ENCODE measurements around the gene ATP8B1. TPM values are rescaled to one million over a fixed set of nuclear protein-coding genes. Genes with fewer than 3 reads are reported as not detected.
A peak's percentile ranks its signal among the peaks of the same experiment; 100 is the strongest.
"Not testable (repeated sequence)": the region's sequence is repeated elsewhere in the genome, so short reads cannot be mapped to it uniquely, and the experiment has no call there.

Gene ATP8B1
- polyA plus RNA-seq (2013, experiment 1 of 2; ENCODE audit: insufficient read length), result 60.6 TPM
- polyA plus RNA-seq (2013, experiment 2 of 2; ENCODE audit: insufficient read length), result 88.8 TPM

DNA sequence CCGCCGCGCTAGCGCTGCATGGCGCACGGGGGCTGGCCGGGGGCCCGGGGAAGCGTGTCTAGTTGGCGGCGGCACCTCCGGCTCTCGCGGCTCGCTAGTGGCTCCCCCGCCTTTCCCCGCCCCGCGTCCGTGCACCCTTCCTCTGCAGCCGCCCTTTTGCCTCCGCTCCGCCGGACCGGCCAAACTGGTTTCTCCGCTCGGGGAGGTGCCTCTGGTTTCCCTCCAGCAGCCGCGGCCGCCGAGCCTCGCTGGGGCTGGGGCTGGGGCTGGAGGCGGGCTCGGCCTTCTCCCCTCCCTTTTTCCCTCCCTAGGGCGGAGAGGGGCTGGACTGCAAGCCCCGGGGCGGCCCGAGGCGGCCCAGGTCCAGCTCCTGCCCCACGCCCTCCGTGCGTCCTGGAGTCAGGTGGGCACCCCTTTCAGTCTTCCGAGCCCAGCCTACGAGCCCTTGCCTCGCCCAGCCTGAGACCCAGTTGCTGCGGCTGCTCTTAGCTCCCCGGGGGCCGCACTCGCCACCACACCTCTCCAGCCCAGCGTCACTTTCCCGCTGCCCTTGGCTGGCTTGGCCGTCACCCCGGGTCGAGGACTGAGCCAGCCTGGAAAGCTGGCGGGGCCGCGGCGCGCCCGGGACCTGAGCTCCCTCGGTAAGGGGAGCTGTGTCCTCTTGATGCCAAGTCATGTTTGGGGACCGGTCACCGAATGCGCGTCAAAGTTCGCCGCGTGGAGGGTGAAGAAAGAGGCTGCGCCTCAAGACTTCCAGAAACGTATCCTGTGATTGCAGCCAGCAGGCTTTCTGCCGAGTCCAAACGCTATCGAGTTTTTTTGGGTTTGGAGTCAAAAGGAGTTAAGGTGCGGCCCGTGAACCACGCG is at the start of gene ATP8B1:
Gene ATP8B1, minus strand, starts transcription at position 213 of the 867 bp plus-strand sequence. CDS start 71,508 bp downstream, outside the sequence.
- peak; percentile 84 for DNase-seq

DNA sequence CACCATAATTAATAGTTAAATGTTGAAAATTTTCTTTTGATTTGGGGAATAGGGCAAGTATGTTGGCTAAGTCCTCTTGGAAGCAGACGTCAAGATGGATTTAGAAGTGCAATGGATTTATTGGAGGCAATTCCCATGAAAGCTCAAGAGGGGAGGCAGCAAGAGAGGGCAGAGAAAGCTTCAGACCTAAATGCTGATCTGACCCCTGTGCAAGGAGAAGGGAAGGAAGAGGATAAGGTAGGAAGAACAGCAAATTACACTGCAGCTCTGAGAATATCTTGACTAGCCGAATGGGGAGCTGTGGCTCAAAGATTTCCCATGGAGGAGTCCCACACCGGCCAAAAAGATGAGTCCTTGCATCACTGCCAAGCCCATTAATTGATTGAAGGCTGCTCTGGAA is 46.9 kb upstream of the ATP8B1 start:
- DNase-seq, result no peak

DNA sequence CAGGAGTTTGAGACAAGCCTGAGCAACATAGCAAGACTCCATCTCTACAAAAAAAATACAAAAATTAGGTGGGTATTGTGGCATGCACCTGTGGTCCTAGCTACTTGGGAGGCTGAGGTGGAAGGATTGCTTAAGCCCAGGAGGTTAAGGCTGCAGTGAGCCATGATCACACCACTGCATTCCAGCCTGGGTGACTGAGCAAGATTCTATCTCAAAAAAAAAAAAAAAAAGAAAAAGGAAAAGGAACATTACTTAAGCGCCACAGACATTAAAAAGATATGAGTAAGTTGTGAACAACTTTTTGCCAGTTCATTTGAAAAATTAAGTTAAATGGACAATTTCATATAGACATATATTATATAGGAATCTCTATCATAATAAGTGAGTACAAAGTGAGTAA is 45.3 kb upstream of the ATP8B1 start:
- DNase-seq, result peak; percentile 39

DNA sequence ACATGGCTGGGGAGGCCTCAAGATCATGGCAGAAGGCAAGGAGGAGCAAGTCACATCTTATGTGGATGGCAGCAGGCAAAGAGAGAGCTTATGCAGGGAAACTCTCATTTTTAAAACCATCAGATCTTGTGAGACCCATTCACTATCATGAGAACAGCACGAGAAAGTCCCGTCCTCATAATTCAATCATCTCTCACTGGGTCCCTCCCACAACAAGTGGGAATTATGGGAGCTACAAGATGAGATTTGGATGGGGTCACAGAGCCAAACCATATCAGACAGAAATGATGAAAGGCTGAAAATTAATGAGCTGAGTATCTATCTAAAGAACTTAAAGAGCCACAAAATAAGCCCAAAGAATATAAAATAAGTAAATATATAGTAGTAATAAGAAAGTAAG is 44.3 kb upstream of the ATP8B1 start:
- DNase-seq, result not testable (repeated sequence)

DNA sequence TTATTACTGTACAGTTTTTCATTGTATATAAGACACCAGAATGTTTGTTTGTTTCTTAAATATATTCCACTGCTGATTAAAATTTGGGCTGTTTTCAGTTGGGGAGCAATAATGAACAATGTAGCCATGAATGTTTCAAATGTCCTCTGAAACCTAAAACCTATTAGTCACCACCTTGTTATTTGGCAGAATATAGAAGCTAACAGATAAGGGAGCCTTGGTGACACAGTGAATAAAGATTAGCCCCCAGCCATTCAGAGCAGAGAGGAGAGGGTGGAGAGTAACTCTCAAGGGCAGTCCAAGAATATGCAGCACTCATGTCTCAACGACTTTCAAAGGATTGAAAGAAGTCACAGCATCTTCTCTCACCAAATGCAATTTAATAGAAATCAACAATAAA is 43.1 kb upstream of the ATP8B1 start:
- DNase-seq, result peak; percentile 89

DNA sequence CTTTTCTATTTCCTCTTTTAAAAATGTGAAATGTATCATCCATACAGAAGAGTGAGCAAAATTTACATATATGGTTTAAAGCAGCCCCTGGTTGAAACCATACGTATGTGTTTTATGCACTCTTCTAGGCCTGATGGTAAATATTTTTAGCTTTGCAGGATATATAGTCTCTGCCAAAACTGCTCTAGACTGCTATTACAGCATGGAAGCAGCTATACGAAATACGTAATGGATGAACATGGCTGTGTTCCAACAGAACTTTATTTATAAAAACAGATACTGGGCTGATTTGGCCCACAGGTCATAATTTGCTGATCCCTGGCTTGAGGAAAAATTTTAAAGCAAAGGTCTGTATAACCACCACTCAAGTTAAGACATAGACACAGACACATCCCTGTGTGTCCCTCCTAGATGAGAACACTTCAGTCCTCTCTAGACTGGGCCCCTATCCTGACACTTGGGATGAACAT is 42.5 kb upstream of the ATP8B1 start:
- no peak for DNase-seq

DNA sequence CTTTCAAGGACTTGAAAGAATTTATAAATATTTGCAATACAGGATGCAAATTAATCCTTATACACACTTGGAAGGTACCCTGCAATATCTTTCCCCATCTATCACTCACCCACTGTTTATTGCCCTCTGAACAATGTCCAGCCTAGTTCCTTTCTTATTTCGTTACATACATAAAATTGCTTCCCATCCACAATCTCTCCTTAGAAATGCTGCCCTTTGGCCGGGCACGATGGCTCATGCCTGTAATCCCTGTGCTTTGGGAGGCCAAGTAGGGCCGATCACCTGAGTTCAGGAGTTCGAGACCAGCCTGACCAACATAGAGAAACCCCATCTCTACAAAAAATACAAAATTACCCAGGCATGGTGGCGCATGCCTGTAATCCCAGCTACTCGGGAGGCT is 41.2 kb upstream of the ATP8B1 start:
- no peak for DNase-seq

DNA sequence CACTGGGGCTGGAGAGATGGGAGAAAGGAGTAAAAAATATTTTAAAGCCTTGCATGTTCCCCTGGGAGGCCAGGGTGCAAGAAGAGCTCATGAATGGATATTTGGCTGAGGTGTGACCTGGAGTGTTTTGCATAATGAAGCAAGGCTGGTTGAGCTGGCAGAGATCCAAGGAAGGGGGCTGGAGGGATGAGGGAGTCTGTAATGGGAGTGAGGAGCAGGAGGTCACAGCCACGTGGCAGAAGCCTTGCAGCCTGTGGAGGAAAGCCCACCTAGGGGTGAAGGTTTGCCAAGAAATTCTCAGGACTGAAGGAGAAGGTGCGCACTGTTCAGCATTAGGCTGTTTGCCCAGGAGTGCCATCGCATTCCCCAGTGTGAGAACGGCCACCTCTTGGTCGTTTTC is 40.3 kb upstream of the ATP8B1 start:
- no peak for DNase-seq

DNA sequence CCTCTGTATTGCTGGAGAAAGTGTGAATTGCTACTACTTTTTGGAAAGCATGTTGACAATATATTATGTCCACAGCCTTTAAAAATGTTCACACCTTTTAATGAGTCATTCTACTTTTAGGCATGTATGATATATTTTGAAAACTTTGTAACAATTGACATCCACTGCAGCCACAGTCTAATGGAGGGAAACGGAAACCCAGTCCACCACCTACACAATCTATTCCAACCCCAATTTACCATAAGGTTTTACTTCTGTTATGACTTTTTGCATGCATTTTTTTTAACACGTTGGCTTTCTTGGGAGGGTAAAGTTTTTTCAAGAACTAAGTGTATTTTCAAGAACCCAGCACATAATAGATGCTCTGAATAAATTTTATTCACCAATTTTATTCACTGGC is 38.5 kb upstream of the ATP8B1 start:
- DNase-seq, result no peak

DNA sequence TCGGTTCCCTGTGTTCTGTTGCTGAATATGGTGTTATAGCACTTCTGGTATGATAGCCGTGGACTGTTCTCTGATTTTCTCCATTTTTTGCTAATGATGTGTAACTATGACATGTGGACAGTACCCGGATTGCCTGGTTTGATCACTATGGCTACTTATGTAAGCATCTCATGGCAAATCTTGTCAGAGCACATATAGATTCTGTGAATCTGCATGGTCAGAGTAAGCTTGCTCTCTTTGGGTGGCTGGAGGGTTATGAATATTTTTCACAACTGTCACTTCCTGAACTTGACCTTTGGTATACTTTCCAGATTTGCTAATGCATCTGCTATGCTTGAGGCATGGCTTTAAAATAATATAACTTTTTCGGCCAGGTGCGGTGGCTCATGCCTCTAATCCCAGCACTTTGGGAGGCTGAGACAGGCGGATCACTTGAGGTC is 36.8 kb upstream of the ATP8B1 start:
- DNase-seq, result peak; percentile 95

DNA sequence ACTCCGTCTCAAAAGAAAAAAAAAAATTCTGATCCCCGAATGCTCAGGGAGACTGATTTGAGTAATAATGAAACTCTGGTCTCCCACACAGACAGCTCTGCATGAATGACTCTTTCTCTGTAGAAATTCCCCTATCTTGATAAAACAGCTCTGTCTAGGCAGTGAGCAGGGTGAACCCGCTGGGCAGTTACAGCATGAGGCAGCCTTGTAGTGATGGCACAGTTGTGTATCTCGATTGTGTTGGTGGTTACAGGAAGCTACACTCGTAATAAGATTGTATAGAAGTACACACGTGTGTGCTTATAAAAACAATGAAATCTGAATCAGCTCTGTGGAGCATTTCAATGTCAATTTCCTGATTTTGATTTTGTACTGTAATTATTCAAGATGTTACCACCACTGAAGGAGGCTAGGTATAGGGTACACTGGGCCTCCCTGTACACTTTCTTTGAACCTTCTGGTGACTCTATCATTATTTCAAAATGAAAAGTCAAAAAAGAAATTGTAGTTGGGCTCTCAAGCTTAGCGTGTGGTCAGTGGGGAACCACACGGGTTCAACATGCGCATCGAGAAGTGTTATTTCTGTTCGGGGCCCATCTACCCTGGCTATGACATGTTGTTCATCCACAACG is 34.9 kb upstream of the ATP8B1 start:
- no peak for DNase-seq

DNA sequence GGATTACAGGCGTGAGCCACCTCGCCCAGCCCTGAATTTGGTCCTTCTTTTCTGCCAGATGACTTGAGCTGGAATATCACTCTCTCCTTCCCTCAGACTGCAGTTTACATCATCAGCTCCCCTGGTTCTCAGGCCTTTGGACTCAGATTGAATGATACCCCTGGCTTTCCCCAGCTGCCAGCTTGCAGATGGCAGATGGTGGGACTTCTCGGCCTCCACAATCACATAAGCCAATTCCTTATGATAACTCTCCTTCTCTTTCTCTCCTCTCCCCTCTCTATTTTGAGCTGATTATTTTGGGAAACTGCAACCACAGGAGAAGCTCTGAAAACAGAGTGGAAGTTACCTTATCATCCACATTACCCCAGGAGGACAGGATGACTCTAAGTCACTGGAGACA is 33.4 kb upstream of the ATP8B1 start:
- no peak for DNase-seq

DNA sequence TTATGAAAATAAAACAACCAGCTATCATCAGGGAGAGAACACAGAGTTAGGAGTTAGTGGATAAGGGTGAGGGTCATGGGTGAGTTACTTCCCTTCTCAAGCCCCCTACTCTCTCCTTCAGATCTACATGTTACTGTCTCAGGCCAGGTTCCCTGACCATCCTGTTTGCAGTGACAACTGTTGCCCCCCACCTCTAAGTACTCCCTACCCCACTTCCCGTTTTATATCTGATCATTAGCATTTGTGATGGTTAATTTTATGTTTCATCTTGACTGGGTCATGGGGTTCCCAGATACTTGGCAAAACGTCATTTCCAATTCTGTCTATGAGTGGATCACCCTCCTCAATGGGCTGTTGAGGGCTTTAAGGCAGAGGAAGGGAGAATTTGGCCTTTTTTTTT is 32.8 kb upstream of the ATP8B1 start:
- no peak for DNase-seq

DNA sequence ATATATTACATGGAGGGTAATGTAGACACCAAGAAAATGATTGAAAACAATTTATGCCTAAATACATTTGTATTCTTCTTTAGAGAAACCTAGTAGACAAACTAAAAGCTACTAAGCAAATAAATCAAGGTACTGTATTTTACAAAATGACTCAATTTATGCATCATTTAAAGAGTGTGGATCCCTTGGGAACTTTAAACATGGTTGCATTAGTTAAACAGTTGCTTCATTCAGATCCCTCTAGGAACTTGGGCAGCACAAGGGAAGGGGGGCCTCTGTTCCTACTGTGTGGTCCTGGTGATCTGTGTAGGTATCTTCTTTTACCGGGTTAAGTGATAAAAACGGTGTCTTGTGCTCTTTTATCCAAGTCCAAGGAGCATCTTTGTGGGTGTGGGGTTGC is 31.5 kb upstream of the ATP8B1 start:
- no peak for DNase-seq

DNA sequence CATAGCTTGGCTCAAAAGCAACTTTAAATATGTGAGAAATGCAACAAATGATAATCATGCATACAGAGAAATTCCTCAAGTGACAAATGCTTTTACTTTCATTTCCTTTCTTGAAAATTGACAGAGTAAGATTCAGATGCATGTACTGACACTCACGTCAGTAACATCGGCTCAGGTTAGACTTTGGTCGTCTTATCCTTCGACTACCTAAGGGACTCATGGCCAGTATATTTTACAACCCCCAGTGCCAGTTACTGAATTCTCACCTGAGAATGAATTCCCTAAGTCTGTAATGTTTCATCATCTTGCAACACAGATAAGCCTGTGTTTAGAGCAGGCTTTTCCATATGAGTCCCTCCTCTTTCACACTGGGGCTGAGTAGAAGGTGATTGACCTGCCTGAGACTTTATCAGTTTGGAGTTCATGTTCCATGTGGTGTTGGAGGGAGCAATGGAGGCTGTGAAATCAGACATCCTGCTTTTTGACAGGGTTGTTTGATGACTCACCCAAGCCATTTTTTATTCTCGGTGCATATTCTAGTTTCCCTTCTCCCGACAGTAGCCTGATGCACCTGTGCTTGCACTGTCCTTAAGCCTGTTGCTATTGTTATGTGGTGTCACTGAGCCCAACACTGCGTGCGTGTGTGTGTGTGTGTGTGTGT is 30.5 kb upstream of the ATP8B1 start:
- DNase-seq, result peak; percentile 65

DNA sequence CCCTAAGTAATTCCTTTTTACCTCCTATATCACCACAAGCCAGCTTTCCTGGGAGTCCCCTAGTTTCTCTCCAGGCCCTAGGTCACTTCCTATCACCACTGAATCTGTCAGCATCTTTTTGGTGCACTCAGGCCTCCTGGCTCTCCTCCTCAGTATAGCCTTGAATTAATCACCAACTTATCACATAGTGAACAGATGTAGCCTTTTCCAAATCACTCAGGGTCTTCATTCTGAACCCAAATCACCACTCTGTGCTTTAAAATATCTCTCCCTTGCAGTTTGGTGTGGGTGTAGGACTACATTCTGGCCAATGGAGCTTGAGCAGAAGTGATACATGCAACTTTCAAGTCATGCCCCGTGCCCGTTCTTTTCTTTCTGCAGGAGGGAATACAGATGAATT is 29.6 kb upstream of the ATP8B1 start:
- DNase-seq, result no peak

DNA sequence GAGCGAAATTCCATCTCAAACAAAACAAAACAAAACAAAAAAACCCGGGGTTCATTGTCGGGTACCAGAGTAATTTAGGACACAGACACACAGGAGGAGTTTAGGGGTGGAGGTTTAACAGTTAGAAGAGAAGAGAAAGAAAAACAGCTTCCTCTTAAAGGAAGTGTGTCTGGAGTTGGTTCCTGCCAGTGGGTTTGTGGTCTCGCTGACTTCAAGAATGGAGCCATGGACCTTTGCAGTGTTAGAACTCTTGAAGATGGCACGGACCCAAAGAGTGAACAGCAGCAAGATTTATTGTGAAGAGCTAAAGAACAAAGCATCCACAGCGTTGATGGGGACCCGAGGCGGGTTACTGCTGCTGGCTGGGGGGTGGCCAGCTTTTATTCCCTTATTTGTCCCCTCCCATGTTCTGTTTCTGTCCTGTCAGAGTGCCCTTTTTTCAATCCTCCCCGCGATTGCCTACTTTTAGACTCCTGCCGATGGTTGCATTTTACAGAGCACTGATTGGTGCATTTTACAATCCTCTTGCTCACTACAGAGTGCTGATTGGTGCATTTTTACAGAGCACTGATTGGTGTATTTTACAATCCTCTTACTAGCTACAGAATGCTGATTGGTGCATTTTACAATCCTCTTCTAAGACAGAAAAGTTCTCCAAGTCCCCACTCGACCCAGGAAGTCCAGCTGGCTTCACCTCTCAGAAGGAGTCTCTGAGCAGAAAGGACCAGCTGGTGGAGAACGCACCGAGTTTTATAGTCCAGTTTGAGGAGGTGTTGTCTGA is 28.7 kb upstream of the ATP8B1 start:
- no peak for DNase-seq

DNA sequence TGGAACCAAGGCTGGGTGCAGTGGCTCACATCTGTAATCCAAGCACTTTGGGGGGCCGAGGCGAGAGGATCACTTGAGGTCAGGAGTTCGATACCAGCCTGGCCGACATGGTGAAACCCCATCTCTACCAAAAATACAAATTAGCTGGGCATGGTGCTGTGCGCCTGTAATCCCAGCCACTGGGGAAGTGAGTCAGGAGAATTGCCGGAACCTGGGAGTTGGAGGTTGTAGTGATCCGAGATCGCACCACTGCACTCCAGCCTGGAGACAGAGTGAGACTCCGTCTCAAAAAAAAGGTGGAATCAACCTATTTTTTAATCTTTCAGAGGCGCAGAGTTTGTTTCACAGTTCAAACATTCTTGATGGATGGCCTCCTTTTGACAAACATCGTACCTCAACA is 24.5 kb upstream of the ATP8B1 start:
- no peak for DNase-seq

DNA sequence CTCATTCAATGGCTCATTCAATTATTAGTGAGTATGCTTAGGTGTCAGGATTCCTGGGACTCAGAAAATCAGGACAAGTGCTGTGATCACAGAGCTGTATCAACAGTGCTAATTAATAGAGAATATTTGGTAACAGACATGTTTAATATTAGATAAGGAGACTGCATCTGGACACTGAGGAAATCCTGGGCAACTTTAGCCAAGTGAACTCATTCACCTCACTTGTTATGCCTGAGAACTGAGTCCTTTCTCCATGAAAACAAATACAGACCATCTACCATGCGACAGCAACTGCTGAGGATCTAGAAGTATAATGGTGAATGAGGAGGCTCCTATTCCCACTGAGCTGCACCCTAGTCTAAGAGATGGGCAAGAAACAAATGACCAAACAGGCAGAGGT is 23.1 kb upstream of the ATP8B1 start:
- DNase-seq, result no peak

DNA sequence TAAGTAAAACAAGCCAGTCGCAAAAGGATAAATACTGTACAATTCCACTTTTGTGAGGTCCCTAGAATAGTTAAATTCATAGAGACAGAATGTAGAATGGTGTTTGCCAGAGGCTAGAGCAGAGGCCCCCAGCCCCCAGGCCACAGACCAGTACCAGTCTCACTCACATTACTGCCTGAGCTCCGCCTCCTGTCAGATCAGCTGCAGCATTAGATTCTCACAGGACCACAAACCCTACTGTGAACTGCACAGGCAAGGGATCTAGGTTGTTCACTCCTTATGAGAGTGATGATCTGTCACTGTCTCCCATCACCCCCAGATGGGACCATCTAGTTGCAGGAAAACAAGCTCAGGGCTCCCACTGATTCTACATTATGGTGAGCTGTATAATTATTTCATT is 17.5 kb upstream of the ATP8B1 start:
- not testable (repeated sequence) for DNase-seq

DNA sequence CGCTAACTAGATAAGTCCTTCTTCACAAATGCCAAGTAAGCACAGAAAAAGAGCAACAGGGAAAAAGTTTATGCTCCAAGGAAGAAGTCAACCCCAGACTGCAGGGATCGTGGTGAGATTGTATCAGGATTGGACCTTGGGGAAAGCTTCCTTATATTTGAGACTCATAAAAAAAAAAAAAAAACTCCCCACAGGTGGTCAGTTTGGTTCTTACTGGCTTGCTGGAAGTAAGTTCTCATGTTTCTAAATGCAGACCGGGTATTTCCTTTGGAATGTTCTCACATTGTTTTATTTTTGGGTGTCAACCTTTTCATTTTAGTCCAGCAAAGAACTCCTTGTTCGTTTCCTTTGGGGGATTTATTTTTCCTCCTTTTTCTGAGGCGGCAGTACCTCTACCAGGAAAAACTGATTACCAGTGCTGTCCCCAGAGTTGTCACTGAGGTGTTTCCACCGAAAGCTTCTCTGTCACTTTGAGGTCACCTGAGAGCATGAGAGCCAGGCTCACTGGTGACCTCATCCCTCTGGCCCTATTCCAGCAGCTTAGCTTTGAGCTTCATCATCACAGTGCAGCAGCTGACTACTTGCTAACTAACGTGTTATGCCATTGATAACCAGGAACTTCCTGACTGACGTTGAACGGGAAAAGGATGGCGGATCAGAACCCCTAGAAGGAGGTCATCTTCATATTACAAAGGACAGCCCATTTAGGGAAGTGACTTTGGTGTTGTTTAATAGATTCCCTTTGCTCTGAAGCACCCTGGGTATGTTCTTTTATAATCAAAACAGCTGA is 16.8 kb upstream of the ATP8B1 start:
- DNase-seq, result peak; percentile 85

DNA sequence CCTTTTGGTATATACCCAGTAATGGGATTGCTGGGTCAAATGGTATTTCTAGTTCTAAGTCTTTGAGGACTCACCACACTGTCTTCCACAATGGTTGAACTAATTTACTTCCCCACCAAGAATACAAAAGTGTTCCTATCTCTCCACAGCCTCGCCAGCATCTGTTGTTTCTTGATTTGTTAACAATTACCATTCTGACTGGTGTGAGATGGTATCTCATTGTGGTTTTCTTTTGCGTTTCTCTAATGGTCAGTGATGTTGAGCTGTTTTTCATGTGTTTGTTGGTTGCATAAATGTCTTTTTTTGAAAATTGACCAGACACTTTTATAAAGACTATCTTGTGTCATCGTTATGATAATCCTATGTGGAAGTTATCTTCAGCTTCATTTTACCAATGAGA is 16.0 kb upstream of the ATP8B1 start:
- no peak for DNase-seq
